Heart right ventricle (tissue), 16 donors: ENCODE results near the gene ATP11A. TPM values are rescaled to one million over a fixed set of nuclear protein-coding genes. Genes with fewer than 3 reads are reported as not detected.

Source experiments
- ATAC-seq, 8 donors: fragments of 200-7000 bp; cut with Tn5 transposase; one replicate each; pipeline ENCODE4 v1.9.1; 2020; ENCODE audit warnings: mild to moderate bottlenecking in 8 of 8, moderate library complexity in 8 of 8, moderate number of reproducible peaks in 1 of 8
- DNase-seq, 2 donors: peaks; one replicate each; pipeline ENCODE4 v3.0.0-alpha.2; 2020
- H3K27ac ChIP-seq, 10 donors: fragments of 200-600 bp; sonication (generic) in 2 of 10; one replicate each; pipeline versions ENCODE4 v1.5.0 to v1.8.0; 2020 to 2022; ENCODE audit warnings: mild to moderate bottlenecking in 3 of 10
- H3K27me3 ChIP-seq, 7 donors: fragments of 200-600 bp; one replicate each; pipeline ENCODE4 v1.8.0; 2021 to 2022; ENCODE audit warnings: mild to moderate bottlenecking in 2 of 7
- H3K36me3 ChIP-seq, 9 donors: fragments of 200-600 bp; sonication (generic) in 1 of 9; one replicate each; pipeline versions ENCODE4 v1.5.0 to v1.8.0; 2020 to 2022; ENCODE audit warnings: mild to moderate bottlenecking in 2 of 9
- H3K4me1 ChIP-seq, 9 donors: fragments of 200-600 bp; sonication (generic) in 1 of 9; one replicate each; pipeline versions ENCODE4 v1.5.0 to v1.8.0; 2020 to 2022; ENCODE audit warnings: mild to moderate bottlenecking in 4 of 9
- H3K4me3 ChIP-seq, 10 donors: fragments of 200-600 bp; sonication (generic) in 2 of 10; one replicate each; pipeline versions ENCODE4 v1.5.0 to v1.8.0; 2020 to 2022; ENCODE audit warnings: mild to moderate bottlenecking in 7 of 10, moderate library complexity in 2 of 10
- H3K9me3 ChIP-seq, 11 donors: fragments of 200-600 bp in 10 of 11; sonication (generic) in 2 of 11; one replicate each; pipeline versions ENCODE4 v1.5.0 to v1.8.0; 2013 to 2022; ENCODE audit warnings: mild to moderate bottlenecking in 2 of 11, control low read depth in 1 of 11, moderate library complexity in 1 of 11
- WGBS, 2 donors: extraction: QIAGEN DNeasy Blood & Tissue Kit; methylation state at CpG; one replicate each; pipeline ENCODE4 v1.1.7; 2013; ENCODE audit warnings: inconsistent platforms in 1 of 2; 5-methylcytosine and 5-hydroxymethylcytosine counted together
- intact Hi-C, 10 donors: fragments of 100-400 bp; cut with DNase I; formaldehyde crosslinking; loops; one replicate each; pipeline versions ENCODE4 v1.11.1 to v1.14.2; 2022
- polyA plus RNA-seq, 2 donors: library from polyadenylated mRNA; stranded (reverse); fragments of 200-250 nt; gene quantifications; one replicate each; pipeline ENCODE4 v1.2.3, GENCODE V29; 2013
- total RNA-seq, 10 donors: library from RNA; stranded (reverse); fragmentation: NEBNext Ultra II Directional in 3 of 10; extraction: Animal tissue kit (Norgen Biotek cat#: 25700) in 3 of 10; gene quantifications; one replicate each; pipeline versions ENCODE4 v1.2.1 to v1.2.4, GENCODE V29; 2021 to 2023
- TF ChIP-seq, protein P1 (sequence below), 9 donors: fragments of 200-600 bp; sonication (generic) in 2 of 9; IDR thresholded peaks; one replicate each; pipeline versions ENCODE4 v1.5.0 to v1.8.0; 2021 to 2022; ENCODE audit warnings: antibody characterized with exemption in 9 of 9, mild to moderate bottlenecking in 5 of 9, moderate library complexity in 1 of 9
- donor health status: Arrhythmogenic right ventricular cardiomyopathy.
- donor health status: ischemic (EF 13 %, LVEDD 7.1; RV severe dilation, severe dysfunction).
- donor health status: healthy with polysubstance abuse.
- donor health status: DM: no; HTN: yes; CAD: no.
- donor health status: DM: no; HTN: no; CAD: no.
- donor health status: ischemic (EF 25% LVEDD 6.9; RV normal size, moderate dysfunction).
- donor health status: ischemic (EF 25% LVEDD 5.7; RV mildly dilated, moderate dysfunction).
- donor health status: healthy.
- donor health status: DM: yes; HTN: yes; CAD: no.
- donor health status: Ischemic cardiomyopathy.
- donor health status: ischemic (EF 35%, LVEDD 5.7; RV mildly dilated, moderate dysfunction).
- donor health status: nonischemic (EF 11% LVEDD 7.7; RV severe dilation, severe dysfunction).
- donor health status: DM: yes; HTN: yes; CAD: no.
- donor health status: PGD.
- donor health status: ischemic (EF 29% LVEDD 5.4; RV normal size, mild dysfunction).
- donor health status: nonischemic (EF 23%, LVEDD 6.1; RV moderate dilation, normal function).

Gene ATP11A
- total and polyA plus RNA-seq, 12 donors: 20.0 to 164 (median 107) TPM

DNA sequence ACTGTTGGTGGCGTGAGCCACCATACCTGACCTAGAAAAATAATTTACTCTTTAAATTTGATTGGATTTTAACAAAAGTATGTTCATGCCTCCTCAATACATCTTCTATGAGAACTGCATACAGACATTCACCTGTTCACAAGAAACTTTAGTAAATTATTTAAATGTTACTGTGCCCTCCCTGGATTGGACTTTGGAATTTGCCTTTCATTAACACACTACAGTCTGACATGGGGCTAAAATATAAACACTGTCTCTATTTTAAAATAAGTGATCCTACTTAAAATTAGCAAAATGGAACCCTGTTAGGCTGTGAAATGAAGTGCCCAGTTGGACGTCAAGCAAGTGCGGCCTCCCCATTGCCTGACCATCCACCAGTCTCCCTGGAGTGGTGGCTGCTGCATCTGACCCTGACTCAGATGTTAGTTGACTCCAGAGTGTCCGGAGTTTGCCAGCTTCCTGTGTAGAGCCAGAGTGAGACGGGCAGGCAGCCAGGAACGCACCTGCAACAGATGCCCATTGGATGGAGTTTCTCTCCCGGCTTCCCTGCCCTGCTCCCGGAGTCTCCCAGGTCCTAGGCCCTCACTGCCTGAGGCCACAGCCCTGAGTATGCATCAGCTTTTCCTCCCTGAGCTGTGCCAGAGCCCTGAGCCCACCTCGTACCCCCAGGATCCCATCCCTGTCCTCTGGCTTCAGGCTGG is 45.9 kb upstream of the ATP11A start:
- intact Hi-C loops: loop anchor here in 4 of 10 donors (5.0 to 10.0 kb wide), 3 partner anchors 43 to 228 kb away; no protein-coding TSS in a partner anchor
- WGBS, 2 donors: 86 to 92% methylated on average over 9 of the region's 9 CpGs
- ATAC-seq: no peak
- no peak overlapping the region for H3K27ac ChIP-seq
- TF ChIP-seq, protein P1, sequence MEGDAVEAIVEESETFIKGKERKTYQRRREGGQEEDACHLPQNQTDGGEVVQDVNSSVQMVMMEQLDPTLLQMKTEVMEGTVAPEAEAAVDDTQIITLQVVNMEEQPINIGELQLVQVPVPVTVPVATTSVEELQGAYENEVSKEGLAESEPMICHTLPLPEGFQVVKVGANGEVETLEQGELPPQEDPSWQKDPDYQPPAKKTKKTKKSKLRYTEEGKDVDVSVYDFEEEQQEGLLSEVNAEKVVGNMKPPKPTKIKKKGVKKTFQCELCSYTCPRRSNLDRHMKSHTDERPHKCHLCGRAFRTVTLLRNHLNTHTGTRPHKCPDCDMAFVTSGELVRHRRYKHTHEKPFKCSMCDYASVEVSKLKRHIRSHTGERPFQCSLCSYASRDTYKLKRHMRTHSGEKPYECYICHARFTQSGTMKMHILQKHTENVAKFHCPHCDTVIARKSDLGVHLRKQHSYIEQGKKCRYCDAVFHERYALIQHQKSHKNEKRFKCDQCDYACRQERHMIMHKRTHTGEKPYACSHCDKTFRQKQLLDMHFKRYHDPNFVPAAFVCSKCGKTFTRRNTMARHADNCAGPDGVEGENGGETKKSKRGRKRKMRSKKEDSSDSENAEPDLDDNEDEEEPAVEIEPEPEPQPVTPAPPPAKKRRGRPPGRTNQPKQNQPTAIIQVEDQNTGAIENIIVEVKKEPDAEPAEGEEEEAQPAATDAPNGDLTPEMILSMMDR (IDR thresholded peaks at IDR 0.05): no peak
- H3K9me3 ChIP-seq: no peaks in the 10 kb centered on the region
- DNase-seq: no peak
- no peak overlapping the region for H3K4me3 ChIP-seq
- peaks cover 0 to 16% (median 0%) of the 10 kb centered on the region in 9 donors for H3K4me1 ChIP-seq
- peaks cover 0 to 18% (median 12%) of the 10 kb centered on the region in 7 donors for H3K27me3 ChIP-seq
- H3K36me3 ChIP-seq: no peaks in the 10 kb centered on the region

- H3K4me1 ChIP-seq: peaks cover 0 to 16% (median 0%) of the 10 kb centered on the region in 9 donors
- H3K36me3 ChIP-seq: no peaks in the 10 kb centered on the region
- DNase-seq (no peak), ATAC-seq (no peak)
- TF ChIP-seq, protein P1 (IDR thresholded peaks at IDR 0.05): no peak
- H3K27me3 ChIP-seq: peaks cover 0 to 3% (median 0%) of the 10 kb centered on the region in 7 donors
- 92 to 95% methylated on average over 49 of the region's 49 CpGs for WGBS, 2 donors
- no peaks in the 10 kb centered on the region for H3K9me3 ChIP-seq
- intact Hi-C loops: loop anchor here in 1 of 10 donors (10.0 kb wide), 1 partner anchor 199 kb away; no protein-coding TSS in a partner anchor
- H3K27ac ChIP-seq: no peak overlapping the region
- no peak overlapping the region for H3K4me3 ChIP-seq
Observed at GRCh38 chr13:112645327-112645914, 44.4 kb upstream of the ATP11A start.

DNA sequence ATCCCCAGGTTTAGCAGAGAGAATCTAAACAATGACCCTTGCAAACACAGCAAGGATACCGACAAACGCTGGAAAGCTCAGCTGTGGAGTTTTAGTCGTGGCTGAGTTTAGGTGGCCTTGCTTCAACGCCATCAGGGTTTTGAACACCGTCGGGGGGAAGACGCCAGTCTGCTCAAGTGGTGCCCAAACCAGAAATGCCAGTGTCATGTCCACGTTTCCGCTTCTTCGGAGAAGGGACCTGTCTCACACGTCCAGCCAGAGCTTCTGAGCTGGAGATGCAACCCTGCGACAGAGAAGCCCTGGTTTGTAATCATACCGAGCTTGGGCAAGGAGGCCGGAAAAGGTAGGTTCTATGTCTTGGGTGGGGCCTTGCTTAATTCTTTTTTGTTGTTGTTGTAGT is 42.6 kb upstream of the ATP11A start:
- H3K27me3 ChIP-seq: no peaks in the 10 kb centered on the region
- no peak overlapping the region for H3K4me3 ChIP-seq
- ATAC-seq (no peak), DNase-seq (no peak)
- peaks cover 0 to 17% (median 12%) of the 10 kb centered on the region in 9 donors for H3K4me1 ChIP-seq
- no peak overlapping the region for H3K27ac ChIP-seq
- no peaks in the 10 kb centered on the region for H3K9me3 ChIP-seq
- WGBS, 2 donors: 88 to 92% methylated on average over 14 of the region's 14 CpGs
- intact Hi-C loops: loop anchor here in 1 of 10 donors (10.0 kb wide), 1 partner anchor 198 kb away; no protein-coding TSS in a partner anchor
- TF ChIP-seq, protein P1 (IDR thresholded peaks at IDR 0.05): no peak
- H3K36me3 ChIP-seq: no peaks in the 10 kb centered on the region

DNA sequence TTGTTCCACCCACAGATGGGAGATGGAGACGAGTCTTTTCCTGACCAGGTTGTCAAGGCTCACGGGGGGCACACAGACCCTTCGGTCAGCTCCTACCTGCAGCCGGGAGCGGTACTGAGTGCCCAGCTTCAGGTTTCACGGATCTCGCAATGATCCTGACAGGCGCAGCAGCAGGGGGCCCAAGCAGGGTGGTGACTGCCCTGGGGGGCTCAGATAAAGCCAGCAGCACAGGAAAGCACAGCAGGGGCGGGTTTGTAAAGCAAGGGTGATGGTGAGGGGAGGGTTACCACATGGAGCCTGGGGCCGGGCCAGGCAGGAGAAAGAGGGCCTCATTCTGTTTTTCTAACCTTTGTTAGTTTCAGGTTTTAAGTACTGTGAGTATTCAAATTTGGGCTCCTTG is 41.7 kb upstream of the ATP11A start:
- 86 to 90% methylated on average over 10 of the region's 10 CpGs for WGBS, 2 donors
- no peak for DNase-seq
- TF ChIP-seq, protein P1 (IDR thresholded peaks at IDR 0.05): no peak
- intact Hi-C loops: loop anchor here in 1 of 10 donors (10.0 kb wide), 1 partner anchor 197 kb away; no protein-coding TSS in a partner anchor
- H3K27ac ChIP-seq: no peak overlapping the region
- no peak for ATAC-seq
- no peaks in the 10 kb centered on the region for H3K36me3 ChIP-seq
- H3K9me3 ChIP-seq: no peaks in the 10 kb centered on the region
- H3K27me3 ChIP-seq: no peaks in the 10 kb centered on the region
- no peak overlapping the region for H3K4me3 ChIP-seq
- H3K4me1 ChIP-seq: peaks cover 0 to 21% (median 12%) of the 10 kb centered on the region in 9 donors
